ENCODE results near the gene VWA8. TPM values are rescaled to one million over a fixed set of nuclear protein-coding genes. Genes with fewer than 3 reads are reported as not detected.

VWA8 gene
- total RNA-seq, 3 donors from 2014 or later = 18.4 to 43.5 (median 34.7) TPM

DNA sequence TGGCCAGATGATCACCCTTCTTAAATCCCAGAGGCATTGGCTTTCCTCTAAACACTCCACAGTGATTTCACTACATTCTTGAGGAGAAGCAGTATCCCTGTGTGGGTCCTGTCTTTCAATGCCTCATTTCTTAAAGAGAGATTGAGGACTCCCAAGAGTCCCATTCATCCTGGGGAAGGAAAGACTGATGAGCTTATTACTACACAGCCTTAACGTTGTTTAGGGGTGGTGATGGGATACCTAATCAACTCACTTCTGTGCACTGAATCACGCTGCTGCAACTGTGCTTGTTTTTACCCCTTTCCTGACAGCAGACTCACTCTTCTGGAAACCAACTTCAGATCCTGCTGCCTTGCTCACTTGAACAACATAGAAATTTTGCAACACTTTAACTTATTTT, 300.5 kb downstream of the VWA8 start:
- DNase-seq (ENCODE audit: low spot score in 2 of 2) = no peak
- no peaks in the 10 kb centered on the region for H3K27me3 ChIP-seq
- H3K36me3 ChIP-seq = no peaks in the 10 kb centered on the region
- intact Hi-C loops (cut with DNase I; ENCODE audit: low total_unique reads) = no loop called here
- TF ChIP-seq POLR2A (IDR thresholded peaks at IDR 0.05) (no peak), POLR2AphosphoS5 (IDR thresholded peaks at IDR 0.05) (no peak)
- TF ChIP-seq, protein P1, sequence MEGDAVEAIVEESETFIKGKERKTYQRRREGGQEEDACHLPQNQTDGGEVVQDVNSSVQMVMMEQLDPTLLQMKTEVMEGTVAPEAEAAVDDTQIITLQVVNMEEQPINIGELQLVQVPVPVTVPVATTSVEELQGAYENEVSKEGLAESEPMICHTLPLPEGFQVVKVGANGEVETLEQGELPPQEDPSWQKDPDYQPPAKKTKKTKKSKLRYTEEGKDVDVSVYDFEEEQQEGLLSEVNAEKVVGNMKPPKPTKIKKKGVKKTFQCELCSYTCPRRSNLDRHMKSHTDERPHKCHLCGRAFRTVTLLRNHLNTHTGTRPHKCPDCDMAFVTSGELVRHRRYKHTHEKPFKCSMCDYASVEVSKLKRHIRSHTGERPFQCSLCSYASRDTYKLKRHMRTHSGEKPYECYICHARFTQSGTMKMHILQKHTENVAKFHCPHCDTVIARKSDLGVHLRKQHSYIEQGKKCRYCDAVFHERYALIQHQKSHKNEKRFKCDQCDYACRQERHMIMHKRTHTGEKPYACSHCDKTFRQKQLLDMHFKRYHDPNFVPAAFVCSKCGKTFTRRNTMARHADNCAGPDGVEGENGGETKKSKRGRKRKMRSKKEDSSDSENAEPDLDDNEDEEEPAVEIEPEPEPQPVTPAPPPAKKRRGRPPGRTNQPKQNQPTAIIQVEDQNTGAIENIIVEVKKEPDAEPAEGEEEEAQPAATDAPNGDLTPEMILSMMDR (IDR thresholded peaks at IDR 0.05) = no peak
- no peak overlapping the region for H3K4me3 ChIP-seq
- H3K9me3 ChIP-seq = no peaks in the 10 kb centered on the region
- no peaks in the 10 kb centered on the region for H3K4me1 ChIP-seq
- H3K27ac ChIP-seq = no peak overlapping the region

DNA sequence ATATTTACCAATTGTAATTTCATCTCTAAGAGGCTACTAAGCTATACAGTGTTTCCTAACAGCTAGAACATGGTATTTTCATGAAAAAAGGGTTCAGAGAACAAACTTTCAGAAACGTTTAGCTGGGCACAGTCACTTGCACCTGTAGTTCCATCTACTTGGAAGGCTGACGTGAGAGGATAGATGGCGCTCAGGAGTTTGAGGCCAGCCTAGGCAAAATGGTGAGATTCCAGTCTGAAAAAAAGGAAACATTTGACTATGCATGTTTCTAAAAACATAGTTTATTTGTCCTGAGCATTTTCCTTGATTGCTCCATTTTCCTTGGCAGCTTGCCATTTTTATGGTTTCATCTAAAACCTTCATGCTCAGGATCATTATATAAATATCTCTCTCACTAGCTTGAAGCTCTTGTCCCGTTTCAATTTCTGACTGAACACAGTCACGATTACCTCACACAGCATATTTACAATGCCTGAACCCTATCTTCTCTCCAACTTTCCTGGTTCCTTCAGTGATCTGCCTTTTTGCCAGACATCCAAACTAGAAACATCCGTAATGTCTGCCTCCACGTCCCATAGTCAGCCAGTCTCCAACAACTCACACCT, 302.8 kb downstream of the VWA8 start:
- Histone ChIP-seq H3K9me3 (no peaks in the 10 kb centered on the region), H3K4me1 (no peaks in the 10 kb centered on the region), H3K36me3 (no peaks in the 10 kb centered on the region), H3K27me3 (no peaks in the 10 kb centered on the region), H3K4me3 (no peak overlapping the region), H3K27ac (no peak overlapping the region)
- TF ChIP-seq POLR2AphosphoS5 (IDR thresholded peaks at IDR 0.05) (no peak), POLR2A (IDR thresholded peaks at IDR 0.05) (no peak)
- TF ChIP-seq, protein P1 (IDR thresholded peaks at IDR 0.05) = no peak
- intact Hi-C loops (cut with DNase I; ENCODE audit: low total_unique reads) = no loop called here
- DNase-seq (ENCODE audit: low spot score in 2 of 2) = no peak

DNA sequence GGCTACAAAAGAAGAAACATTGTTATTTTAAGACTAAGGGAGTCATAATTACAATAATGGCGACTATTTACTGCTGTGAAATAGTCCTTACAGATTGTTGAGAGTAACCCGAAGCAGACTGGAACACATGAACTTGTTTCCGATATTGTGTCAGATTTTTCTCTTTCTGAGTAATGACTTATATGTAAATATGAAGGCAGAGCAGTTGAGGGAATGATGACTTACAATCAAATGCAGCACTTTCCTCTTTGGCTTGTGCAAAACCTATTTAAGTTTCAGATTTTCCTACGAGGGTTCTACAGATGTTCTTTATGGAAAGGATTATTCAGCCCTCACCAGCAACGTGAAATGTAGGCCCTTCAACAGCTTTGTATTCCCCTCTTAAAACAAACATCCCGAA, 304.9 kb downstream of the VWA8 start:
- no peak for DNase-seq (ENCODE audit: low spot score in 2 of 2)
- H3K4me1 ChIP-seq = no peaks in the 10 kb centered on the region
- H3K36me3 ChIP-seq = no peaks in the 10 kb centered on the region
- intact Hi-C loops (cut with DNase I; ENCODE audit: low total_unique reads) = no loop called here
- H3K9me3 ChIP-seq = no peaks in the 10 kb centered on the region
- no peak overlapping the region for H3K27ac ChIP-seq
- no peaks in the 10 kb centered on the region for H3K27me3 ChIP-seq
- H3K4me3 ChIP-seq = no peak overlapping the region
- TF ChIP-seq, protein P1 (IDR thresholded peaks at IDR 0.05) = no peak
- TF ChIP-seq POLR2A (IDR thresholded peaks at IDR 0.05) (no peak), POLR2AphosphoS5 (IDR thresholded peaks at IDR 0.05) (no peak)

- Histone ChIP-seq H3K4me3 (no peak overlapping the region), H3K27me3 (no peaks in the 10 kb centered on the region), H3K4me1 (no peaks in the 10 kb centered on the region), H3K9me3 (no peaks in the 10 kb centered on the region), H3K27ac (no peak overlapping the region), H3K36me3 (no peaks in the 10 kb centered on the region)
- intact Hi-C loops (cut with DNase I; ENCODE audit: low total_unique reads) = no loop called here
- TF ChIP-seq, protein P1 (IDR thresholded peaks at IDR 0.05) = no peak
- no peak for DNase-seq (ENCODE audit: low spot score in 2 of 2)
Observed at GRCh38 chr13:41654796-41655195, 306.1 kb downstream of the VWA8 start.

DNA sequence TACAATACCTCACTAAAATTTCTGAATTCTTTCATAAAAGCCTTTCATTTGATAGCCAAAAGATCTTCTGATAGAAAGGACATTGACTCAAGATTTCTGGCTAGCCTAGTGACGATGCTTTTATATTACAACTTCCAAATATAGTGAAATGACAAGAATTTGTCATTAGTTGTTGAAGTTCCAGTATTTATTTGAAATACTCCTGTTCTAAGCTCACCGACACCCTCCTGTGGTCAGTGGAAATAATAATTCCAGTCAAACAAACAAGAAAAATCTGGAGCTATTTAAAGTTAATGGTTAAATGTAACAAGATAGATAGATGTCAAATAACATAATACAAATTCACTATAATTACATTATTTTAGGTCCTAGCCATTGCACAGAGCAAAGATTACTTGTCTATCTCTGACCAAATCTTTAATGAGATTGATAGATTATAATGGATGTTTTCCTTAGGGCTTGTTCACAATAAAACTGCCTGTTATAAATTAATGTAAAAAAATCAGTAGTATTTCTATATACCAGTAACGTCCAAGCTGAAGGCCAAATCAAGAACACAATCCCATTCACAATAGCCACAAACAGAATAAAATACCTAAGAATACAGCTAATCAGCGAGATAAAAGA, 308.1 kb downstream of the VWA8 start:
- DNase-seq (ENCODE audit: low spot score in 2 of 2) = no peak
- intact Hi-C loops (cut with DNase I; ENCODE audit: low total_unique reads) = loop anchor here (2.0 kb wide), 1 partner anchor 14 kb away; no protein-coding TSS in a partner anchor
- no peaks in the 10 kb centered on the region for H3K4me1 ChIP-seq
- H3K4me3 ChIP-seq = no peak overlapping the region
- H3K9me3 ChIP-seq = no peaks in the 10 kb centered on the region
- H3K27me3 ChIP-seq = no peaks in the 10 kb centered on the region
- H3K36me3 ChIP-seq = no peaks in the 10 kb centered on the region
- no peak for TF ChIP-seq POLR2AphosphoS5 (IDR thresholded peaks at IDR 0.05)
- TF ChIP-seq, protein P1 (IDR thresholded peaks at IDR 0.05) = peak; percentile 44 to 69 (median 65)
- no peak overlapping the region for H3K27ac ChIP-seq

Measured in breast epithelium (tissue), 4 donors.